Lower leg skin (tissue), 4 donors: ENCODE results near the gene INPP4B. TPM values are rescaled to one million over a fixed set of nuclear protein-coding genes. Genes with fewer than 3 reads are reported as not detected.

Experiments used
- DNase-seq, 2 donors: peaks; one replicate each; pipeline ENCODE4 v3.0.0-alpha.2; 2019; ENCODE audit warnings: low spot score in 2 of 2
- H3K4me3 ChIP-seq: fragments of 200-600 bp; sonication (generic); 2 replicates; pipeline ENCODE4 v1.5.1; 2017; ENCODE audit warnings: mild to moderate bottlenecking, low read depth; ENCODE audit not compliant: poor library complexity, severe bottlenecking
- POLR2A ChIP-seq, 2 donors: fragments of 450-650 bp; IDR thresholded peaks; one replicate each; pipeline ENCODE4 v1.6.1; 2016 to 2017; ENCODE audit warnings: antibody characterized with exemption in 2 of 2, mild to moderate bottlenecking in 1 of 2, moderate library complexity in 1 of 2
- WGBS, 2 donors: methylation state at CpG; one replicate each; pipeline ENCODE4 v1.1.5; 2018; 5-methylcytosine and 5-hydroxymethylcytosine counted together
- intact Hi-C: fragments of 100-400 bp; cut with DNase I; formaldehyde crosslinking; loops from one replicate; pipeline ENCODE4 v1.15.0; 2023; ENCODE audit warnings: low total_unique reads
- total RNA-seq, 4 donors: library from RNA; depleted of rRNA; stranded (reverse); fragments of >200 nt; gene quantifications; one replicate each; pipeline ENCODE4 v1.1.0, GENCODE V29; 2016
- TF ChIP-seq, protein P1 (sequence below), 3 donors: fragments of 450-650 bp; IDR thresholded peaks; one replicate each; pipeline ENCODE4 v1.5.1; 2016; ENCODE audit warnings: antibody characterized with exemption in 3 of 3, mild to moderate bottlenecking in 3 of 3, moderate library complexity in 2 of 3

Gene INPP4B
- total RNA-seq, 4 donors from 2014 or later: 7.6 to 18.5 (median 17.6) TPM

DNA sequence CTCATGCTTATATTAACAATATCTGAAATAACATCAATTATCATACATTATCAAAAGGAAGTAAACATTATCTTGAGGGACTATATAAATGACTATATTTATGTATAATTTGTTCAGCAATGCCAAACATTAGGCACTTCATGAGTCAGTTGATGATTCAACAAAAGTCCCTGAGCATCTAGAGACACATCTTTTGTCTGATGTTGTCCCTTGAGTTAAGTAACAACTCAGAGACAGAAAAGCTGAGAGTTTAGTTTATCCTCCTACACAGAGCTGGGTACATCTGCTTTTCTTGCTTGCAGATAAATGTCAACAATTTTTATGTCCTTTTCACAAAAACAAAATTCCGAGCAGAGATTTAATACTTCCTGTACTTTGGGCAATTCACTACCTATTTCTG, 311.1 kb downstream of the INPP4B start:
- no peak overlapping the region for H3K4me3 ChIP-seq
- DNase-seq: no peak
- TF ChIP-seq, protein P1, sequence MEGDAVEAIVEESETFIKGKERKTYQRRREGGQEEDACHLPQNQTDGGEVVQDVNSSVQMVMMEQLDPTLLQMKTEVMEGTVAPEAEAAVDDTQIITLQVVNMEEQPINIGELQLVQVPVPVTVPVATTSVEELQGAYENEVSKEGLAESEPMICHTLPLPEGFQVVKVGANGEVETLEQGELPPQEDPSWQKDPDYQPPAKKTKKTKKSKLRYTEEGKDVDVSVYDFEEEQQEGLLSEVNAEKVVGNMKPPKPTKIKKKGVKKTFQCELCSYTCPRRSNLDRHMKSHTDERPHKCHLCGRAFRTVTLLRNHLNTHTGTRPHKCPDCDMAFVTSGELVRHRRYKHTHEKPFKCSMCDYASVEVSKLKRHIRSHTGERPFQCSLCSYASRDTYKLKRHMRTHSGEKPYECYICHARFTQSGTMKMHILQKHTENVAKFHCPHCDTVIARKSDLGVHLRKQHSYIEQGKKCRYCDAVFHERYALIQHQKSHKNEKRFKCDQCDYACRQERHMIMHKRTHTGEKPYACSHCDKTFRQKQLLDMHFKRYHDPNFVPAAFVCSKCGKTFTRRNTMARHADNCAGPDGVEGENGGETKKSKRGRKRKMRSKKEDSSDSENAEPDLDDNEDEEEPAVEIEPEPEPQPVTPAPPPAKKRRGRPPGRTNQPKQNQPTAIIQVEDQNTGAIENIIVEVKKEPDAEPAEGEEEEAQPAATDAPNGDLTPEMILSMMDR (IDR thresholded peaks at IDR 0.05): no peak
- TF ChIP-seq POLR2A (IDR thresholded peaks at IDR 0.05): no peak
- intact Hi-C loops: no loop called here
- WGBS, 2 donors: 78 to 86% methylated on average over 1 of the region's 1 CpG

DNA sequence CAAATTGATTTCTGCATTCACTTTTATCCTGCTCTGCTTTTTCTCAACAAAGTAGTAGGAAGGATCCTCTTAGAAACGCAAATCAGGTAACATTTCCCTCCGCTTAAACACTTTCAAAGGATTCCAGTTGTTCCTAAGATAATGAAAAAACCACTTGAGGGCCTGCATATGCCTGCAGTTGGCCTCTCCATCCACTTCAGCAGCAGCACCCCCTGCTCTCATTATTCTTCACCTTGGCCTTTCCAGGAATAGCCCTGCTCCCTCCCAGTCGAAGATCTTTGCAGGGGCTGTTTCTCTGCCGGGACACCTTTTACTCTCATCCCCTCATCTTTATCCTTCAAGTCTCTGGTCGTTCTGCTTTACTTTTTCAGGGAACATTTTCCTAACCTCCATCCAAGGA, 314.0 kb downstream of the INPP4B start:
- TF ChIP-seq POLR2A (IDR thresholded peaks at IDR 0.05): no peak
- TF ChIP-seq, protein P1 (IDR thresholded peaks at IDR 0.05): no peak
- no peak for DNase-seq
- H3K4me3 ChIP-seq: no peak overlapping the region
- intact Hi-C loops: no loop called here
- 81 to 87% methylated on average over 5 of the region's 5 CpGs for WGBS, 2 donors

DNA sequence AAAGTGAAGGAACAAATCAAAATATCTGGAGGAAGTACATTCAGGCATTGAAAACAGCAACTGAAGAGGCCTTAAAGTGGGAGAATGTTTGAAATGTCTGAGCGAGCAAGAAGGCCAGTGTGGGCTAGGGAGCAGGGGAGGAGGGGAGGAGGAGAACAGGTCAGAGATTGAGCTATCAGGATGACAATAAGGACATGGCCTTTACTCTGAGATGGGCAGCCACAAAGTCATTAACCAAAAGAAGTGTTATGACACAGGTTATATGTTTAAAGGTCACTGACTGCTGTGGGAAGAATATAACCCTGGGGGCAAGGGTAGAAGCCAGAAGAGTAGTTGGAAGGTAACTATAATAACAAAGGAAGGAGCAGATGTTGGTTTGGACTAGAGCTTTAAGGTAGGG, 315.4 kb downstream of the INPP4B start:
- no peak for DNase-seq
- no peak overlapping the region for H3K4me3 ChIP-seq
- 91 to 94% methylated on average over 1 of the region's 1 CpG for WGBS, 2 donors
- TF ChIP-seq, protein P1 (IDR thresholded peaks at IDR 0.05): no peak
- TF ChIP-seq POLR2A (IDR thresholded peaks at IDR 0.05): no peak
- intact Hi-C loops: no loop called here

DNA sequence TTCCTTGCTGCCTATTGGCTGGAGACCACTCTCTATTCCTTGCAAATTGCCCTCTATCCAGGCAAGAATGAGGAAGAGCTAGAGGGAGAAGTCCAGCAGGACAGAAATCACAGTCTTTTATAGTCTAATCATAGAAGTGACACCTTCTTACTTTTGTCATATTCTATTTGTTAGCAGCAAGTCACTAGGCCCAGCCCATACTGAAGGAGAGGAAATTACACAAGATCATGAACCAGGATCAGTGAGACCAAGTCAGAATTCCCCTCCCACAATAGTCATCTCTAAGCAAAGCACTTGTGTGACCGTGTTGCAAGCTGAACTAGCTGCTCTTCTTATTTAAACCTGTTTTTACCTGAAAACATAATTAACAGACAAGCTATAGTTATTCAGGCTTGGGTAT, 317.7 kb downstream of the INPP4B start:
- intact Hi-C loops: no loop called here

DNA sequence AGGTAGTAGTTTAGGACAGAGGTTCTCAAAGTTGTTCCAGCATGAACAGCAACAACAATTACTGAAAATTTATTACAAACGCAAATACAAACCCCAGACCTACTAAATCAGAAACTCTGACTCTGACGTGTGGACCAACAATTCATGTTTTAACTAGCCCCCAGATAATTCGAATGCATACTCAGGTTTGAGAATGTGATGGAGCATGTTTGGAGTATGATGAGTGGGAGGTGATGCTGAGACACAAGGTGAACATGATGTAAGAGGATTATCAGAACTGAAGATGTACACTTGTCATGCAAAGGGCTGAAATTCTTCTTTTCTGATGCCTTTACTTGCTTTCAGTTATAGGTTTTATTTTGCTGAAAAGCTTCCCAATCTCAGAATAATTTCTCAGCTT, 323.0 kb downstream of the INPP4B start:
- intact Hi-C loops: no loop called here
- no peak for DNase-seq
- TF ChIP-seq, protein P1 (IDR thresholded peaks at IDR 0.05): no peak
- no peak for TF ChIP-seq POLR2A (IDR thresholded peaks at IDR 0.05)
- 57 to 66% methylated on average over 3 of the region's 3 CpGs for WGBS, 2 donors
- no peak overlapping the region for H3K4me3 ChIP-seq

More for the DNA sequence above, 317.7 kb downstream of the INPP4B start:
- no peak for DNase-seq
- H3K4me3 ChIP-seq: no peak overlapping the region
- no peak for TF ChIP-seq POLR2A (IDR thresholded peaks at IDR 0.05)
- TF ChIP-seq, protein P1 (IDR thresholded peaks at IDR 0.05): no peak
- WGBS, 2 donors: 77 to 82% methylated on average over 1 of the region's 1 CpG

DNA sequence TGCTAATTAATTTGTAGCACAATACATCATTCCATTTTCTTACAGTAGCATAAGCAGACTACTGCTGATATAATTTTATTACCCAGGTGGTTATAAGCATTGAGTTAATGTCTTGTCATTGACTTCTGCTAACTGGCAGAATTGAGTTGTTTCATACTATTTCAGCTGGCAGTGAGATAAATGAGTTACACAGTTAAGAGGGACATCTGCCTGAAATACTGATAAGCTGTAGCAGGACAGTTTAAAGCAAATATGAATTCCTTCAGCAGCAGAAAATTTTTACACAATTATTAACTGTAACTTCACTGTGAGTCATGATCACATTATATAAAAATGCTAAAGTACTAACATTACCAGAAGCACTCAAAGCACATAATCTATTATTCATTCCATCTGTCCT, 326.8 kb downstream of the INPP4B start:
- TF ChIP-seq POLR2A (IDR thresholded peaks at IDR 0.05): no peak
- TF ChIP-seq, protein P1 (IDR thresholded peaks at IDR 0.05): no peak
- intact Hi-C loops: no loop called here
- H3K4me3 ChIP-seq: no peak overlapping the region
- DNase-seq: no peak
